ENCODE results near the gene NUP133. TPM values are rescaled to one million over a fixed set of nuclear protein-coding genes. Genes with fewer than 3 reads are reported as not detected.
"Not testable (repeated sequence)": the region's sequence is repeated elsewhere in the genome, so short reads cannot be mapped to it uniquely, and the experiment has no call there.

The NUP133 gene
- total RNA-seq, 1 donor from 2014 or later, result 42.9 TPM

- H3K9me3 Mint-ChIP-seq (ENCODE audit: unreplicated experiment), result no peaks in the 10 kb centered on the region
- DNase-seq, result no peak
- H3K27ac Mint-ChIP-seq (ENCODE audit: unreplicated experiment), result no peak overlapping the region
- no peaks in the 10 kb centered on the region for H3K4me1 Mint-ChIP-seq (ENCODE audit: low read depth, unreplicated experiment)
- no peak for TF ChIP-seq CTCF (IDR thresholded peaks at IDR 0.05; ENCODE audit: partially characterized antibody, unreplicated experiment)
- H3K36me3 Mint-ChIP-seq (ENCODE audit: unreplicated experiment), result peaks cover 13% of the 10 kb centered on the region
- no peak overlapping the region for H3K4me3 Mint-ChIP-seq (ENCODE audit: unreplicated experiment)
- H3K27me3 Mint-ChIP-seq (ENCODE audit: unreplicated experiment), result peaks cover 2% of the 10 kb centered on the region
Measured at GRCh38 chr1:229529639-229530038, 21.5 kb upstream of the NUP133 start.

- peaks cover 7% of the 10 kb centered on the region for H3K36me3 Mint-ChIP-seq (ENCODE audit: unreplicated experiment)
- H3K27me3 Mint-ChIP-seq (ENCODE audit: unreplicated experiment), result peaks cover 2% of the 10 kb centered on the region
- no peak for TF ChIP-seq CTCF (IDR thresholded peaks at IDR 0.05; ENCODE audit: partially characterized antibody, unreplicated experiment)
Measured at GRCh38 chr1:229526695-229527094, 18.6 kb upstream of the NUP133 start.

GRCh38 chr1:229523052-229523451 lies 14.9 kb upstream of the NUP133 start:
- H3K27me3 Mint-ChIP-seq (ENCODE audit: unreplicated experiment), result no peaks in the 10 kb centered on the region
- no peaks in the 10 kb centered on the region for H3K4me1 Mint-ChIP-seq (ENCODE audit: low read depth, unreplicated experiment)
- TF ChIP-seq CTCF (IDR thresholded peaks at IDR 0.05; ENCODE audit: partially characterized antibody, unreplicated experiment), result no peak
- H3K27ac Mint-ChIP-seq (ENCODE audit: unreplicated experiment), result no peak overlapping the region
- H3K9me3 Mint-ChIP-seq (ENCODE audit: unreplicated experiment), result no peaks in the 10 kb centered on the region
- H3K4me3 Mint-ChIP-seq (ENCODE audit: unreplicated experiment), result no peak overlapping the region
- H3K36me3 Mint-ChIP-seq (ENCODE audit: unreplicated experiment), result peaks cover 7% of the 10 kb centered on the region
- no peak for DNase-seq

More at GRCh38 chr1:229526695-229527094, 18.6 kb upstream of the NUP133 start:
- Mint-ChIP-seq H3K4me1 (ENCODE audit: low read depth, unreplicated experiment) (no peaks in the 10 kb centered on the region), H3K4me3 (ENCODE audit: unreplicated experiment) (no peak overlapping the region), H3K9me3 (ENCODE audit: unreplicated experiment) (no peaks in the 10 kb centered on the region), H3K27ac (ENCODE audit: unreplicated experiment) (no peak overlapping the region)
- DNase-seq, result no peak

GRCh38 chr1:229514578-229515275 lies 6.6 kb upstream of the NUP133 start:
- peak; percentile 67 for TF ChIP-seq CTCF (IDR thresholded peaks at IDR 0.05; ENCODE audit: partially characterized antibody, unreplicated experiment)
- Mint-ChIP-seq H3K27me3 (ENCODE audit: unreplicated experiment) (peaks cover 1% of the 10 kb centered on the region), H3K9me3 (ENCODE audit: unreplicated experiment) (no peaks in the 10 kb centered on the region), H3K4me3 (ENCODE audit: unreplicated experiment) (no peak overlapping the region), H3K36me3 (ENCODE audit: unreplicated experiment) (no peaks in the 10 kb centered on the region), H3K27ac (ENCODE audit: unreplicated experiment) (no peak overlapping the region), H3K4me1 (ENCODE audit: low read depth, unreplicated experiment) (no peaks in the 10 kb centered on the region)
- peak; percentile 69 for DNase-seq

GRCh38 chr1:229511625-229512024 lies 3.5 kb upstream of the NUP133 start:
- H3K4me1 Mint-ChIP-seq (ENCODE audit: low read depth, unreplicated experiment), result peaks cover 10% of the 10 kb centered on the region
- H3K27me3 Mint-ChIP-seq (ENCODE audit: unreplicated experiment); H3K9me3 Mint-ChIP-seq (ENCODE audit: unreplicated experiment); H3K27ac Mint-ChIP-seq (ENCODE audit: unreplicated experiment); H3K4me3 Mint-ChIP-seq (ENCODE audit: unreplicated experiment); H3K36me3 Mint-ChIP-seq (ENCODE audit: unreplicated experiment); DNase-seq: not testable (repeated sequence)

GRCh38 chr1:229511201-229511600 lies 3.1 kb upstream of the NUP133 start:
- H3K36me3 Mint-ChIP-seq (ENCODE audit: unreplicated experiment); H3K27ac Mint-ChIP-seq (ENCODE audit: unreplicated experiment); H3K4me3 Mint-ChIP-seq (ENCODE audit: unreplicated experiment); H3K27me3 Mint-ChIP-seq (ENCODE audit: unreplicated experiment); DNase-seq; H3K9me3 Mint-ChIP-seq (ENCODE audit: unreplicated experiment): not testable (repeated sequence)
- H3K4me1 Mint-ChIP-seq (ENCODE audit: low read depth, unreplicated experiment), result peaks cover 10% of the 10 kb centered on the region

Data from glutamatergic neuron (in vitro differentiated cells).